Measurements from ENCODE around the gene RIOK2. TPM values are rescaled to one million over a fixed set of nuclear protein-coding genes. Genes with fewer than 3 reads are reported as not detected.

The RIOK2 gene
- total and polyA plus RNA-seq, 10 of the 15 experiments (the other 5 are each of a cell fraction or from before 2014, with no cell fraction given): 23.0 to 69.1 (median 33.3) TPM

DNA sequence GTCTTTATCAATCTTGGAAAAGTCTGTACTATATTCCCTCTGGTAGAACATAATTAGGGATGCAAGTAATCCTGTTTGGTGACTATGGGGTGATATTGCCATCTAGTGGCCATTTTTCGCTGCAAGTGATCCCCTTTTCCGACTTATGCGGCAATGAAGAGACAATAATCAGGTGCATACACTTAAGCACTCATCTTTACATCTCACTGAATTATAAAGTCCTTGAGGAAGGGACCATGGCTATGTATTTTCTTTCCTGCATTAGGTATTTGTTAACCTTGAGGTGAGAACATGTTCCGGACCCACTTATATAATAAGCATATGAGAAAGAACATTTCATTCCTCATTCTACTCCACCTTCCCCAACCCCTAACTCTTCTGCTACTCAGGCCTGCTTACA is 21.0 kb downstream of the RIOK2 start:
- Histone ChIP-seq H3K27me3 (replicated peaks in 1 of 2; ENCODE audit: control insufficient read depth in 2 of 2, insufficient read depth in 2 of 2, low read length in 1 of 2) (no peaks in the 10 kb centered on the region), H3K4me2 (ENCODE audit: control insufficient read depth, insufficient read depth) (no peak overlapping the region), H3K4me3 (no peak overlapping the region), H2AFZ (ENCODE audit: control insufficient read depth, low read depth, low read length) (no peak overlapping the region; the same call in 1 of the 2 replicates), H3K4me1 (ENCODE audit: control insufficient read depth, insufficient read depth, low read length) (no peaks in the 10 kb centered on the region; the same call in 1 of the 2 replicates), H3K9me3 (replicated peaks; ENCODE audit: control insufficient read depth, insufficient read depth, low read length) (peaks cover 6% of the 10 kb centered on the region), H3K27ac (ENCODE audit: control insufficient read depth, insufficient read depth) (no peak overlapping the region), H4K20me1 (ENCODE audit: control insufficient read depth, insufficient read depth) (no peaks in the 10 kb centered on the region), H3K9ac (ENCODE audit: control insufficient read depth, insufficient read depth, low read length) (no peak overlapping the region), H3K79me2 (ENCODE audit: control insufficient read depth, insufficient read depth, low read length) (no peaks in the 10 kb centered on the region; the same call in 1 of the 2 replicates), H3K36me3 (ENCODE audit: control insufficient read depth in 2 of 2, insufficient read depth in 2 of 2, low read length in 1 of 2) (peaks cover 2 to 9% of the 10 kb centered on the region in 2 experiments)
- no TSS peak for BruUV-seq (replicated peaks)
- in situ Hi-C loops (cut with MboI) (loop anchor here (5.0 to 10.0 kb wide), 3 partner anchors 290 to 547 kb away; no protein-coding TSS in a partner anchor), intact Hi-C loops (cut with micrococcal nuclease; ENCODE audit: unreplicated experiment) (loop anchor here (1.0 to 5.0 kb wide), 6 partner anchors 165 to 549 kb away; partner anchors contain the start of genes ERAP1 and LNPEP)
- DNase-seq (ENCODE audit: low read depth, low spot score): peak; percentile 44
- peak; percentile 91 for FAIRE-seq
- POLR2A ChIA-PET: interaction anchor here (1.0 kb wide), 1 partner anchor 410 kb away, joined by 3 read pairs; no protein-coding TSS in a partner anchor
- SMC1A ChIA-PET (ENCODE audit: uncharacterized antibody, unreplicated experiment): interaction anchor here (0.5 to 14.7 kb wide), 46 partner anchors 9 to 1374 kb away, joined by 3 to 178 read pairs (median 5); partner anchors contain the start of genes ERAP1 and LIX1
- RAD21 ChIA-PET (ENCODE audit: unreplicated experiment): interaction anchor here (0.8 to 7.6 kb wide), 24 partner anchors 11 to 548 kb away, joined by 3 to 68 read pairs (median 4); partner anchors contain the start of genes LIX1 and RIOK2
- WGBS (ENCODE audit: insufficient coverage, insufficient replicate concordance, low lambda C conversion rate, missing lambda C conversion rate): 25% methylated on average over 4 of the region's 4 CpGs
- CTCF ChIA-PET: interaction anchor here (0.5 to 15.3 kb wide), 78 partner anchors 8 to 875 kb away, joined by 3 to 223 read pairs (median 5); partner anchors contain the start of genes ERAP1, LIX1 and RIOK2
- peak; percentile 82 for ATAC-seq
- TF ChIP-seq EGR1 (IDR thresholded peaks at IDR 0.05; ENCODE audit: borderline replicate concordance in 1 of 2, low read depth in 2 of 2, low read length in 2 of 2) (no peak), CHD1 (IDR thresholded peaks at IDR 0.05; ENCODE audit: low read depth, low read length) (no peak), NRF1 (conservative IDR thresholded peaks at IDR 0.05; ENCODE audit: low read depth, low read length) (no peak), HCFC1 (IDR thresholded peaks at IDR 0.05; ENCODE audit: low read length) (no peak), KAT2A (conservative IDR thresholded peaks at IDR 0.05; ENCODE audit: control insufficient read depth, low read depth, low read length) (no peak), SP1 (IDR thresholded peaks at IDR 0.05; ENCODE audit: low read depth, low read length) (no peak), ZNF384 (IDR thresholded peaks at IDR 0.05; ENCODE audit: borderline replicate concordance, low read depth, low read length) (no peak), PAX8 (IDR thresholded peaks at IDR 0.05) (no peak), ESRRA (IDR thresholded peaks at IDR 0.05; ENCODE audit: low read length) (no peak), MXI1 (IDR thresholded peaks at IDR 0.05; ENCODE audit: low read depth, low read length) (no peak), TCF12 (IDR thresholded peaks at IDR 0.05; ENCODE audit: low read depth, low read length) (no peak), IKZF2 (IDR thresholded peaks at IDR 0.05) (no peak), TCF7 (IDR thresholded peaks at IDR 0.05; ENCODE audit: borderline replicate concordance) (no peak), NR2F1 (conservative IDR thresholded peaks at IDR 0.05) (no peak), ZNF217 (IDR thresholded peaks at IDR 0.05) (no peak), ZNF622 (IDR thresholded peaks at IDR 0.05) (no peak), SRF (IDR thresholded peaks at IDR 0.05; ENCODE audit: low read depth in 2 of 2, low read length in 2 of 2) (no peak), ZZZ3 (IDR thresholded peaks at IDR 0.05; ENCODE audit: control insufficient read depth, insufficient read length, low read depth) (no peak), SPI1 (IDR thresholded peaks at IDR 0.05; ENCODE audit: borderline replicate concordance, insufficient read depth, low read depth, low read length) (no peak), EED (IDR thresholded peaks at IDR 0.05; ENCODE audit: low read depth) (no peak)
- TF ChIP-seq, protein P1, sequence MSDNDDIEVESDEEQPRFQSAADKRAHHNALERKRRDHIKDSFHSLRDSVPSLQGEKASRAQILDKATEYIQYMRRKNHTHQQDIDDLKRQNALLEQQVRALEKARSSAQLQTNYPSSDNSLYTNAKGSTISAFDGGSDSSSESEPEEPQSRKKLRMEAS (IDR thresholded peaks at IDR 0.05; ENCODE audit: low read depth, low read length): no peak
- TF ChIP-seq, protein P2, sequence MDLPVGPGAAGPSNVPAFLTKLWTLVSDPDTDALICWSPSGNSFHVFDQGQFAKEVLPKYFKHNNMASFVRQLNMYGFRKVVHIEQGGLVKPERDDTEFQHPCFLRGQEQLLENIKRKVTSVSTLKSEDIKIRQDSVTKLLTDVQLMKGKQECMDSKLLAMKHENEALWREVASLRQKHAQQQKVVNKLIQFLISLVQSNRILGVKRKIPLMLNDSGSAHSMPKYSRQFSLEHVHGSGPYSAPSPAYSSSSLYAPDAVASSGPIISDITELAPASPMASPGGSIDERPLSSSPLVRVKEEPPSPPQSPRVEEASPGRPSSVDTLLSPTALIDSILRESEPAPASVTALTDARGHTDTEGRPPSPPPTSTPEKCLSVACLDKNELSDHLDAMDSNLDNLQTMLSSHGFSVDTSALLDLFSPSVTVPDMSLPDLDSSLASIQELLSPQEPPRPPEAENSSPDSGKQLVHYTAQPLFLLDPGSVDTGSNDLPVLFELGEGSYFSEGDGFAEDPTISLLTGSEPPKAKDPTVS (IDR thresholded peaks at IDR 0.05; ENCODE audit: low read depth, low read length): no peak
- TF ChIP-seq, protein P3, sequence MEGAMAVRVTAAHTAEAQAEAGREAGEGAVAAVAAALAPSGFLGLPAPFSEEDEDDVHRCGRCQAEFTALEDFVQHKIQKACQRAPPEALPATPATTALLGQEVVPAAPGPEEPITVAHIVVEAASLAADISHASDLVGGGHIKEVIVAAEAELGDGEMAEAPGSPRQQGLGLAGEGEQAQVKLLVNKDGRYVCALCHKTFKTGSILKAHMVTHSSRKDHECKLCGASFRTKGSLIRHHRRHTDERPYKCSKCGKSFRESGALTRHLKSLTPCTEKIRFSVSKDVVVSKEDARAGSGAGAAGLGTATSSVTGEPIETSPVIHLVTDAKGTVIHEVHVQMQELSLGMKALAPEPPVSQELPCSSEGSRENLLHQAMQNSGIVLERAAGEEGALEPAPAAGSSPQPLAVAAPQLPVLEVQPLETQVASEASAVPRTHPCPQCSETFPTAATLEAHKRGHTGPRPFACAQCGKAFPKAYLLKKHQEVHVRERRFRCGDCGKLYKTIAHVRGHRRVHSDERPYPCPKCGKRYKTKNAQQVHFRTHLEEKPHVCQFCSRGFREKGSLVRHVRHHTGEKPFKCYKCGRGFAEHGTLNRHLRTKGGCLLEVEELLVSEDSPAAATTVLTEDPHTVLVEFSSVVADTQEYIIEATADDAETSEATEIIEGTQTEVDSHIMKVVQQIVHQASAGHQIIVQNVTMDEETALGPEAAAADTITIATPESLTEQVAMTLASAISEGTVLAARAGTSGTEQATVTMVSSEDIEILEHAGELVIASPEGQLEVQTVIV (IDR thresholded peaks at IDR 0.05; ENCODE audit: borderline replicate concordance, partially characterized antibody): no peak

Measured in GM12878 (cell line).